SK-N-SH (cell line): ENCODE results near the gene CDS2. TPM values are rescaled to one million over a fixed set of nuclear protein-coding genes. Genes with fewer than 3 reads are reported as not detected.

Experiments used
- CTCF ChIA-PET: fragments of 300-600, 350-600 bp; formaldehyde crosslinking; extraction: SDS; loops from one replicate; lab custom pipeline; 2021; lab: Yijun Ruan, JAX
- POLR2A ChIA-PET: fragments of 350-600 bp; sonication (Branson Sonifier 250); formaldehyde crosslinking; extraction: SDS; loops from one replicate; lab custom pipeline; 2020; ENCODE audit warnings: antibody characterized with exemption, inconsistent platforms; lab: Yijun Ruan, JAX
- DNase-seq: peaks from one replicate; pipeline ENCODE4 v3.0.0; 2012
- H2AFZ ChIP-seq: fragments of 200-600 bp; sonication (generic); 2 replicates; pipeline ENCODE4 v1.8.1; 2016; ENCODE audit warnings: antibody characterized with exemption, mild to moderate bottlenecking, low read depth
- H3F3A ChIP-seq: fragments of 200-600 bp; sonication (generic); replicated peaks from 2 replicates; pipeline ENCODE3; 2016; ENCODE audit warnings: antibody characterized with exemption, mild to moderate bottlenecking; ENCODE audit not compliant: insufficient read depth
- H3K27ac ChIP-seq, 2 experiments: fragments of 200-500 bp in 1 of 2; fragments of 200-600 bp in 1 of 2; sonication (Bioruptor generic) in 1 of 2; sonication (generic), shearing (Covaris generic) in 1 of 2; 2 replicates each; pipeline versions ENCODE4 v1.5.1 to v1.6.1; 2014 to 2016; ENCODE audit warnings: low read depth in 2 of 2, inconsistent platforms in 1 of 2, low read length in 1 of 2, mild to moderate bottlenecking in 1 of 2, mixed read lengths in 1 of 2
- H3K27me3 ChIP-seq: fragments of 200-600 bp; sonication (generic), shearing (Covaris generic); 2 replicates; pipeline ENCODE4 v1.6.1; 2016; ENCODE audit warnings: mixed run types; ENCODE audit not compliant: insufficient read depth
- H3K36me3 ChIP-seq, 2 experiments: fragments of 200-500 bp in 1 of 2; fragments of 200-600 bp in 1 of 2; sonication (Bioruptor generic) in 1 of 2; sonication (generic) in 1 of 2; replicated peaks in 1 of 2; 2 replicates each; pipeline versions ENCODE3 to v1.5.1; 2014 to 2016; ENCODE audit warnings: low read length in 1 of 2, mild to moderate bottlenecking in 1 of 2; ENCODE audit not compliant: insufficient read depth in 2 of 2, control insufficient read depth in 1 of 2
- H3K4me1 ChIP-seq, 2 experiments: fragments of 200-500 bp in 1 of 2; fragments of 200-600 bp in 1 of 2; sonication (Bioruptor generic) in 1 of 2; sonication (generic), shearing (Covaris generic) in 1 of 2; 2 replicates each; pipeline versions ENCODE4 v1.5.1 to v1.6.1; 2014 to 2016; ENCODE audit warnings: low read depth in 1 of 2, low read length in 1 of 2, mixed run types in 1 of 2; ENCODE audit not compliant: insufficient read depth in 2 of 2, control insufficient read depth in 1 of 2
- H3K4me2 ChIP-seq: fragments of 200-600 bp; sonication (generic), shearing (Covaris generic); 2 replicates; pipeline ENCODE4 v1.6.1; 2017; ENCODE audit warnings: mixed run types
- H3K4me3 ChIP-seq, 2 experiments: fragments of 200-500 bp in 1 of 2; fragments of 200-600 bp in 1 of 2; sonication (Bioruptor generic) in 1 of 2; sonication (generic), shearing (Covaris generic) in 1 of 2; 2 replicates each; pipeline versions ENCODE4 v1.5.1 to v1.8.1; 2014 to 2016; ENCODE audit warnings: low read depth in 2 of 2, inconsistent platforms in 1 of 2, low read length in 1 of 2, mild to moderate bottlenecking in 1 of 2, mixed read lengths in 1 of 2, moderate library complexity in 1 of 2
- H3K79me2 ChIP-seq: fragments of 200-600 bp; sonication (generic); 2 replicates; pipeline ENCODE4 v1.8.1; 2017; ENCODE audit warnings: mild to moderate bottlenecking; ENCODE audit not compliant: insufficient read depth
- H3K9ac ChIP-seq: fragments of 200-600 bp; sonication (generic); 2 replicates; pipeline ENCODE4 v1.6.1; 2017; ENCODE audit warnings: mixed run types
- H3K9me2 ChIP-seq: fragments of 200-600 bp; sonication (generic); 2 replicates; pipeline ENCODE4 v1.6.1; 2017; ENCODE audit warnings: mixed run types
- H3K9me3 ChIP-seq: fragments of 200-600 bp; sonication (generic); 2 replicates; pipeline ENCODE4 v1.6.1; 2017; ENCODE audit warnings: mixed run types, mild to moderate bottlenecking, moderate library complexity
- H4K20me1 ChIP-seq: fragments of 200-600 bp; sonication (generic); 2 replicates; pipeline ENCODE4 v1.6.1; 2017; ENCODE audit warnings: mild to moderate bottlenecking, mixed run types; ENCODE audit not compliant: insufficient read depth
- CHD2 ChIP-seq: fragments of 150-350 bp; IDR thresholded peaks from 2 replicates; pipeline ENCODE4 v1.6.1; 2018; ENCODE audit warnings: low read length; ENCODE audit not compliant: partially characterized antibody
- EZH2phosphoT487 ChIP-seq: fragments of 200-600 bp; sonication (generic); IDR thresholded peaks from 2 replicates; pipeline ENCODE4 v1.6.1; 2017; ENCODE audit warnings: low read depth, mixed run types, mild to moderate bottlenecking, antibody characterized with exemption, moderate library complexity, borderline replicate concordance
- FOSL2 ChIP-seq: IDR thresholded peaks from 2 replicates; pipeline ENCODE4 v1.4.0; 2012; ENCODE audit warnings: low read depth, mild to moderate bottlenecking, moderate library complexity, borderline replicate concordance
- FOXM1 ChIP-seq: IDR thresholded peaks from 2 replicates; pipeline ENCODE4 v1.4.0; 2012; ENCODE audit warnings: low read depth, mild to moderate bottlenecking
- GABPA ChIP-seq: IDR thresholded peaks from 2 replicates; pipeline ENCODE4 v1.4.0; 2012; ENCODE audit warnings: low read depth, mild to moderate bottlenecking
- GATA2 ChIP-seq: sonication (generic); formaldehyde crosslinking; IDR thresholded peaks from 2 replicates; pipeline ENCODE4 v1.5.0; 2020; ENCODE audit warnings: mild to moderate bottlenecking, missing genetic modification reagents
- JUND ChIP-seq: IDR thresholded peaks from 2 replicates; pipeline ENCODE4 v1.4.0; 2012
- MEF2A ChIP-seq: IDR thresholded peaks from 2 replicates; pipeline ENCODE4 v1.4.0; 2012; ENCODE audit warnings: low read depth, borderline replicate concordance
- NRF1 ChIP-seq: IDR thresholded peaks from 2 replicates; pipeline ENCODE4 v1.6.1; 2012; ENCODE audit warnings: low read depth, mild to moderate bottlenecking, low read length
- POLR2AphosphoS5 ChIP-seq: IDR thresholded peaks from 2 replicates; pipeline ENCODE4 v1.6.1; 2012; ENCODE audit warnings: low read depth, low read length
- RCOR1 ChIP-seq: fragments of 150-350 bp; IDR thresholded peaks from 2 replicates; pipeline ENCODE4 v1.6.1; 2017; ENCODE audit warnings: antibody characterized with exemption, low read length
- SMC3 ChIP-seq: IDR thresholded peaks from 2 replicates; pipeline ENCODE4 v1.6.1; 2012; ENCODE audit warnings: low read depth, low read length, improper control_type of control experiment
- TCF12 ChIP-seq: IDR thresholded peaks from 2 replicates; pipeline ENCODE4 v1.4.0; 2012
- YY1 ChIP-seq: IDR thresholded peaks from 2 replicates; pipeline ENCODE4 v1.4.0; 2012; ENCODE audit warnings: low read depth, mild to moderate bottlenecking
- WGBS: methylation state at CpG from one replicate; pipeline ENCODE4 v1.1.6; 2017; ENCODE audit warnings: low lambda C conversion rate; 5-methylcytosine and 5-hydroxymethylcytosine counted together
- polyA plus RNA-seq, 3 experiments: library from polyadenylated mRNA; depleted of rRNA; stranded (reverse); fragments of >200 nt; gene quantifications; 2 replicates each; pipeline ENCODE4 v1.2.3, GENCODE V29; 2012
- TF ChIP-seq, protein P1 (sequence below): IDR thresholded peaks from 2 replicates; pipeline ENCODE4 v1.6.1; 2012; ENCODE audit warnings: mild to moderate bottlenecking, low read depth, low read length, moderate library complexity
- TF ChIP-seq, protein P2 (sequence below): IDR thresholded peaks from 2 replicates; pipeline ENCODE4; 2012
- TF ChIP-seq, protein P3 (sequence below): IDR thresholded peaks from 2 replicates; pipeline ENCODE4 v1.4.0; 2012; ENCODE audit warnings: low read depth, borderline replicate concordance
- TF ChIP-seq, protein P4 (sequence below): fragments of 150-350 bp; IDR thresholded peaks from 2 replicates; pipeline ENCODE4 v1.6.1; 2017; ENCODE audit warnings: antibody characterized with exemption, low read length, low read depth, borderline replicate concordance

CDS2 gene
- polyA plus RNA-seq, 1 of the 3 experiments (the other 2 are of a cell fraction): 13.9 TPM

DNA sequence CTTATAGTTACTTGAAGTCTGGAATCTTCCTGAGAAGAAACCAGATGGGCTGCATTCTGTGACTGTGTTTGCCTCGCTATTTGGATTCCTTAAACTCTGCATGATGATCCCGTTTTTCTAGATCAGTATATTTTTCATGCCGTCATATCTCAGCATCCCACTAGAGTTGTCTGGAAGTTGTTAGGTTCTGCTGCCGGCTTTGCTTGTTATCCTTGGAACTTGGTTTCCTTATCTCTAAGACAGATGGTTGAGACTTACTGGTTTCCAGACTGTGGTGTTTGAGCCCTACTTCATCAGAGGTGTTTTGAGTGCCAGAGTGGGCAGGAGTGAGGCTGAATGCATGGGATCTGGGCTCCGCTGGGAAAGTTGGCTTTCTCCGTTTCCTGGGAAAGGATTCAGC lies 50.3 kb downstream of the CDS2 start (continued):
- TF ChIP-seq, protein P1, sequence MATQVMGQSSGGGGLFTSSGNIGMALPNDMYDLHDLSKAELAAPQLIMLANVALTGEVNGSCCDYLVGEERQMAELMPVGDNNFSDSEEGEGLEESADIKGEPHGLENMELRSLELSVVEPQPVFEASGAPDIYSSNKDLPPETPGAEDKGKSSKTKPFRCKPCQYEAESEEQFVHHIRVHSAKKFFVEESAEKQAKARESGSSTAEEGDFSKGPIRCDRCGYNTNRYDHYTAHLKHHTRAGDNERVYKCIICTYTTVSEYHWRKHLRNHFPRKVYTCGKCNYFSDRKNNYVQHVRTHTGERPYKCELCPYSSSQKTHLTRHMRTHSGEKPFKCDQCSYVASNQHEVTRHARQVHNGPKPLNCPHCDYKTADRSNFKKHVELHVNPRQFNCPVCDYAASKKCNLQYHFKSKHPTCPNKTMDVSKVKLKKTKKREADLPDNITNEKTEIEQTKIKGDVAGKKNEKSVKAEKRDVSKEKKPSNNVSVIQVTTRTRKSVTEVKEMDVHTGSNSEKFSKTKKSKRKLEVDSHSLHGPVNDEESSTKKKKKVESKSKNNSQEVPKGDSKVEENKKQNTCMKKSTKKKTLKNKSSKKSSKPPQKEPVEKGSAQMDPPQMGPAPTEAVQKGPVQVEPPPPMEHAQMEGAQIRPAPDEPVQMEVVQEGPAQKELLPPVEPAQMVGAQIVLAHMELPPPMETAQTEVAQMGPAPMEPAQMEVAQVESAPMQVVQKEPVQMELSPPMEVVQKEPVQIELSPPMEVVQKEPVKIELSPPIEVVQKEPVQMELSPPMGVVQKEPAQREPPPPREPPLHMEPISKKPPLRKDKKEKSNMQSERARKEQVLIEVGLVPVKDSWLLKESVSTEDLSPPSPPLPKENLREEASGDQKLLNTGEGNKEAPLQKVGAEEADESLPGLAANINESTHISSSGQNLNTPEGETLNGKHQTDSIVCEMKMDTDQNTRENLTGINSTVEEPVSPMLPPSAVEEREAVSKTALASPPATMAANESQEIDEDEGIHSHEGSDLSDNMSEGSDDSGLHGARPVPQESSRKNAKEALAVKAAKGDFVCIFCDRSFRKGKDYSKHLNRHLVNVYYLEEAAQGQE: no peak
- TF ChIP-seq JUND (no peak), FOXM1 (no peak), MEF2A (no peak), EZH2phosphoT487 (no peak), GABPA (no peak), GATA2 (CRISPR knock-in tag) (no peak)
- TF ChIP-seq, protein P2, sequence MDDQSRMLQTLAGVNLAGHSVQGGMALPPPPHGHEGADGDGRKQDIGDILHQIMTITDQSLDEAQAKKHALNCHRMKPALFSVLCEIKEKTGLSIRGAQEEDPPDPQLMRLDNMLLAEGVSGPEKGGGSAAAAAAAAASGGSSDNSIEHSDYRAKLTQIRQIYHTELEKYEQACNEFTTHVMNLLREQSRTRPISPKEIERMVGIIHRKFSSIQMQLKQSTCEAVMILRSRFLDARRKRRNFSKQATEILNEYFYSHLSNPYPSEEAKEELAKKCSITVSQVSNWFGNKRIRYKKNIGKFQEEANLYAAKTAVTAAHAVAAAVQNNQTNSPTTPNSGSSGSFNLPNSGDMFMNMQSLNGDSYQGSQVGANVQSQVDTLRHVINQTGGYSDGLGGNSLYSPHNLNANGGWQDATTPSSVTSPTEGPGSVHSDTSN: no peak
- TF ChIP-seq, all 33 proteins: peak for 0

DNA sequence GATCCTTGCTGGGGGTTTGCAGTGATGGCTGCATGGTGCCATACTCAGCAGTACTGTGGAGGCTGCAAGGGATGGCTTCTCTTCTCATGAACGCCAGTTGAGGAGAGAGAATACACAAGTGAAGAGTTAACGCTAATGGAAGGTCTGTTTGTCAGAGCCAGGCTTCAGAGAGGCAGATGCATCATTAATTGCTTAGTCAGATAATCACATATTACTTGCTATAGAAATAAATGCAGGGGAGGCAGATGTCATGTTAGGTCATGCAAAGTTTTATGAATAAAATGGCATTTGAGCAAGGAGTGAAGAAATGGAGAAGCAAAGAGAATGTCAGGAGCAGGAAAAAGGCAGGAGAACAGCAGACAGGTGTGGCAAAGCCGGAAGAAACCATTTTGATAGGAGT lies 51.2 kb downstream of the CDS2 start:
- Histone ChIP-seq H3K9me2 (no peaks in the 10 kb centered on the region), H3K4me3 (no peak overlapping the region), H3K27ac (peak overlapping the region in 1 of 2 experiments; percentile 12; a peak in 1 of 4 replicates), H3K9ac (no peak overlapping the region), H3F3A (no peaks in the 10 kb centered on the region), H2AFZ (no peak overlapping the region), H3K27me3 (no peaks in the 10 kb centered on the region), H3K36me3 (peaks cover 11 to 38% of the 10 kb centered on the region in 2 experiments)
- CTCF ChIA-PET: interaction anchor here (1.0 to 1.3 kb wide), 2 partner anchors 28 to 52 kb away, joined by 4 to 5 read pairs; partner anchors contain the start of gene CDS2
- WGBS: 93% methylated on average over 3 of the region's 3 CpGs
- TF ChIP-seq, protein P3, sequence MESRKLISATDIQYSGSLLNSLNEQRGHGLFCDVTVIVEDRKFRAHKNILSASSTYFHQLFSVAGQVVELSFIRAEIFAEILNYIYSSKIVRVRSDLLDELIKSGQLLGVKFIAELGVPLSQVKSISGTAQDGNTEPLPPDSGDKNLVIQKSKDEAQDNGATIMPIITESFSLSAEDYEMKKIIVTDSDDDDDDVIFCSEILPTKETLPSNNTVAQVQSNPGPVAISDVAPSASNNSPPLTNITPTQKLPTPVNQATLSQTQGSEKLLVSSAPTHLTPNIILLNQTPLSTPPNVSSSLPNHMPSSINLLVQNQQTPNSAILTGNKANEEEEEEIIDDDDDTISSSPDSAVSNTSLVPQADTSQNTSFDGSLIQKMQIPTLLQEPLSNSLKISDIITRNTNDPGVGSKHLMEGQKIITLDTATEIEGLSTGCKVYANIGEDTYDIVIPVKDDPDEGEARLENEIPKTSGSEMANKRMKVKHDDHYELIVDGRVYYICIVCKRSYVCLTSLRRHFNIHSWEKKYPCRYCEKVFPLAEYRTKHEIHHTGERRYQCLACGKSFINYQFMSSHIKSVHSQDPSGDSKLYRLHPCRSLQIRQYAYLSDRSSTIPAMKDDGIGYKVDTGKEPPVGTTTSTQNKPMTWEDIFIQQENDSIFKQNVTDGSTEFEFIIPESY: no peak
- TF ChIP-seq NRF1 (no peak), TCF12 (no peak), SMC3 (no peak), RCOR1 (no peak), FOXM1 (no peak), FOSL2 (no peak), YY1 (no peak), JUND (no peak), POLR2AphosphoS5 (no peak), MEF2A (no peak), CHD2 (no peak)
- TF ChIP-seq, protein P4, sequence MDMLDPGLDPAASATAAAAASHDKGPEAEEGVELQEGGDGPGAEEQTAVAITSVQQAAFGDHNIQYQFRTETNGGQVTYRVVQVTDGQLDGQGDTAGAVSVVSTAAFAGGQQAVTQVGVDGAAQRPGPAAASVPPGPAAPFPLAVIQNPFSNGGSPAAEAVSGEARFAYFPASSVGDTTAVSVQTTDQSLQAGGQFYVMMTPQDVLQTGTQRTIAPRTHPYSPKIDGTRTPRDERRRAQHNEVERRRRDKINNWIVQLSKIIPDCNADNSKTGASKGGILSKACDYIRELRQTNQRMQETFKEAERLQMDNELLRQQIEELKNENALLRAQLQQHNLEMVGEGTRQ: no peak
- TF ChIP-seq, protein P1: no peak
- TF ChIP-seq, all 33 proteins: peak for 0
- Histone ChIP-seq H3K4me1 (peaks cover 0 to 6% of the 10 kb centered on the region in 2 experiments; a peak in 1 of 4 replicates), H3K4me2 (no peak overlapping the region), H4K20me1 (no peaks in the 10 kb centered on the region), H3K9me3 (no peaks in the 10 kb centered on the region), H3K79me2 (peaks cover 4% of the 10 kb centered on the region; the same call in 1 of the 2 replicates)
- no peak for DNase-seq
- POLR2A ChIA-PET: no interaction called here
